GM18951 (cell line): Measurements from ENCODE around the gene ENO4.

ENCODE experiments used
- POLR2A ChIP-seq: IDR thresholded peaks from 4 replicates; pipeline ENCODE4 v1.6.1; 2011; ENCODE audit warnings: mild to moderate bottlenecking; ENCODE audit not compliant: insufficient read length, insufficient read depth; ENCODE audit errors: extremely low read depth
- in situ Hi-C: fragments of 300-500 bp; cut with MboI; formaldehyde crosslinking; loops from one replicate; pipeline ENCODE4 v1.12.0; 2022; ENCODE audit warnings: low sequenced_read_pairs, mixed read lengths, inconsistent platforms; ENCODE audit not compliant: unreplicated experiment

ENO4 gene

DNA sequence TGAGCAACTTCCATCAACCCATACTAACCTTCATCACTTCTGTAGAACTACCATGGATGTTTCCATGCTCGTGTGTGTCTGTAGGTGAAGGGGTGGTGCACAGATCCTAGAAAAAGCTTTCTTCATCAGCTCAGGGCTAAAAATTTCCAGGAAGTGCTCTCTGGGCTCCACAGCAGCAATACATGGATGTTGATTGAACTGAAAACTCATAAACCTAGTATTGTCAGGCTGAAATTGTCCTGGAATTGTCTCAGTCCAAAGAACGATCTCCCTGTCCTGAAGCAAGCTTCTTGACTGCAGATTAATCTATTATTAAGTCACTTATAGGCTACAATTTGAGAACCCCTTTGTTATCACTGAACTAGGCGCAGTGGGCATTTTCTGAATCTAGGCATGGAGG, 39.8 kb downstream of the ENO4 start:
- TF ChIP-seq POLR2A: no peak
- in situ Hi-C loops: no loop called here

GRCh38 chr10:116891208-116891607, 41.9 kb downstream of the ENO4 start:
- TF ChIP-seq POLR2A: no peak
- in situ Hi-C loops: no loop called here

DNA sequence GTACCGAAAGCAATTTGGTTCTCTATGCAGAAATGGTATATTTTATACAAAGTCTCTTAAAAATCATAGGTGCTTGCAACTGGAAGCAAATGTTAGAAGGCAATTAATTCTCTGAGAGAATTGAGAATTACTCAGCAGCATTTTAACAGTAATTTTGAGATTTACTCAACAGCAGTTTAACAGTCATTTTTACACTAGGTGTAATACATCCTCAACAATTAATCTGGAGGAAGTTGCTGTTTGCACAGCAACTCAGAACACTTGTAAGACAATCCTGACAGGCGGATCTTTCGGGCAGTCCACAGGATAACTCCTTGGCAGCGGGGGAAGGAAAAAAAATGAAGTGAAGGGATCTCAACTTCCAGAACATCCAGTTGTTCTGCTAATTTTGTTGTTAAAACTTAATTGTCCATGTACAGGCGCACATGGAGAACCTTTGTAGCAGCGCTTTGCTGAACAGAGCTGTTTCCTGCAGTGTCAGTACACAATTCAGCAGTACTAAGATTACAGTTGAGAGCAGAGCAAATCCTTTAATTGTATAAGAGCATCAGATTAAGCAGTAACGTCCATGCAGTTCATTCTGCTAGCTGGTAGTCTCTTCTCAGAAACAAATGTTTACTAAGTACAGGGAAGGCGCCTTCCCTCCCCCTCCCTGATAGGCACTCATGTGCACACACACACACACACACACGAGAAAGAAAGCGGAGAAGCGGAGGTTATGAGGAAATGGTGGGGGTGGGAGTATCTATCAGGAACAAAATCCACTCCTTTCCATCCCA, 43.8 kb downstream of the ENO4 start:
- TF ChIP-seq POLR2A: no peak
- in situ Hi-C loops: no loop called here

- in situ Hi-C loops: no loop called here
- TF ChIP-seq POLR2A: no peak
Measured at GRCh38 chr10:116893686-116894037, 44.4 kb downstream of the ENO4 start.

DNA sequence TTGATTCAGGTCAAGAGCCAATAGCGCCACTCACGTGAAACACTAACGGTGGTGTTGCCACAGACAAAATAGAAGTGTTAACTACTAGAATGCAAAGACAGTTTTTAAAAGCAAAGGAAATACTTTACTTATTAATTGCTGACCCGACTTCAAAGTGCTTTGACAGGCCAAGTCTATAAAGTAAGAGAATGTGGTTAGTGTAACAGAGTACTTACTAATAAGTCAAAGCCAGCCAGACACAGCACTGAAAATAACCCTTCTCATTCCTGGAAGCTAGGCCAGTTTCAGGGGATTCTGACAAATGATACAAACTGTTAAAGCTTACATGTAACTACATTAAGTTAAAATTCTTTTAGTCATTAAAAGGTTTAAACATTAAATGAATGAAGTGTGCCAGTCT, 50.3 kb downstream of the ENO4 start:
- in situ Hi-C loops: no loop called here
- no peak for TF ChIP-seq POLR2A

- in situ Hi-C loops: no loop called here
- TF ChIP-seq POLR2A: no peak
Measured at GRCh38 chr10:116905845-116906210, 56.5 kb downstream of the ENO4 start.

- no peak for TF ChIP-seq POLR2A
- in situ Hi-C loops: no loop called here
Measured at GRCh38 chr10:116907245-116907987, 58.1 kb downstream of the ENO4 start.

DNA sequence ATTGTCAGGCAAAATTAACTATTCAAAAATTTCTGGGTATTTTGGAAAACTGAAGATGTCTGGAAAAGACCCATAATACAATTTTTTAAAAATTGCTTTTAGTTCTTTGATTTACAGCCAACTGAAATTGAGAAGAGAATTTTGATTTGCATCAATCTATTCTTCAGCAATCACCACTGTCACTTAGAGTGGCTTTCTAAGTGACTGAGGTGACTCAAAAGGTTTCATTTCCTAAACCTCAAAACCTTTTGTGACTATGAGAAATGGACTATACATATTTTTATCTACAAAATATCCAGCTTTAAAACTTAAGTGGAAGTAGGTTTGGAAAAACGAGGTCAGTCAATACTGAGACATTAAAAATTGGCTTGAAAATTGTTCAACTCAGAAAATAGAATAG, 60.0 kb downstream of the ENO4 start:
- TF ChIP-seq POLR2A: no peak
- in situ Hi-C loops: no loop called here

- no peak for TF ChIP-seq POLR2A
- in situ Hi-C loops: no loop called here
Measured at GRCh38 chr10:116910910-116911309, 61.6 kb downstream of the ENO4 start.

DNA sequence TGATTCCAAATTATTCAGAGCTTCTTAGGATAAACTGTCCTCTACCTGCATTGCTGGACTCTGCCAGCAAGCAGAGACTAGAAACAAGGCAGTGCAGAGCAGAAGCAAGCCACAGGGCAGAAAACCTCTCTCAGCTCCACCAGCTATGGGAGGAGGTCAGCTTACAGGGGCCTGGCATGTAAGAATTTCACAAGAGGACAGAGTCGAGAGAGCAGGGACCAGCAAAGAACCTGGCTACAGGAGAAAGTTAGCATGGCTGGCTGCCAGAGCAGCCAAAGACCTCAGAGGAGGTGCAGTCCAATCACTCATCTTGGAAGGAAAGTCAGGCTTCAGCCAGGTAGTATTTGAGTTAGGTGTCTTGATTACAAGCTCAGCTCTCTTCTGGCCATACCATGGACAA, 62.9 kb downstream of the ENO4 start:
- in situ Hi-C loops: no loop called here
- TF ChIP-seq POLR2A: no peak

GRCh38 chr10:116913695-116914094, 64.4 kb downstream of the ENO4 start:
- no peak for TF ChIP-seq POLR2A
- in situ Hi-C loops: no loop called here

GRCh38 chr10:116915340-116915739, 66.0 kb downstream of the ENO4 start:
- no peak for TF ChIP-seq POLR2A
- in situ Hi-C loops: no loop called here

GRCh38 chr10:116917481-116917880, 68.2 kb downstream of the ENO4 start:
- TF ChIP-seq POLR2A: no peak
- in situ Hi-C loops: no loop called here

DNA sequence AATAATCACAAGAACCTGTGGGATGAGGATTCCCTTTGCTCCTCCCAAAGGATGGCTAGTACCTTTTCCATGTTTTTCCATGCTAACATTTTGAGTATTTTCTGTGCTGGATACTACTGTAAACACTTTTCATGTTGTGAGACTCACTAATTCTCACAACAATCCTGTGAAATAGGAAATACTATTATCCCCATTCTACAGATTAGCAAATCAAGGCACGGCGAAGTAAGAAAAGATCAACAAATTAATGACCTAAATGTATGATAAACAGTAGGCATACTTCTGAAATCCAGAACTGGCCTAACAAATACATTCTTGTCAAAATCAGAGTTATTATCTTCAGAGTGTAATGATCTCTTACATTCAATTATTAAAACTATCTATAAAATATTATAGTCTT, 69.3 kb downstream of the ENO4 start:
- TF ChIP-seq POLR2A: no peak
- in situ Hi-C loops: no loop called here

DNA sequence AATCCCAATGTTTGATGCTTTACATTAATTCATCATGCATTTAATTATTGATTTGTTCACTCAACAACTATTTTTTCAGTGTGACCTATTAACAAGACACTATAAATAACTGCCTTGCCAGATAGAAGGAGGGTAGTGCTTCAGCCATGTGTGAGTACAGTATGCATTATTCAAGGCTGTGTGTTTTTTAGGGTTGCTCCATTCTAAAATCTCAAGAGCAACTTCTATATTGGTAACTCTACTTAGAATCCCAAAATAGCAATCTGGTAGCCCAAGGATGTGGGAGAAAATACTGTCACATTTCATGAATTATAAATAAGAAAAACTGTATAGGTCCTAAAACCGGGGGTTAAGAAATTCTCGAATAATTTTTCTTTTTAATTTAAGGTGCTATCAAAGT, 69.9 kb downstream of the ENO4 start:
- no peak for TF ChIP-seq POLR2A
- in situ Hi-C loops: no loop called here

DNA sequence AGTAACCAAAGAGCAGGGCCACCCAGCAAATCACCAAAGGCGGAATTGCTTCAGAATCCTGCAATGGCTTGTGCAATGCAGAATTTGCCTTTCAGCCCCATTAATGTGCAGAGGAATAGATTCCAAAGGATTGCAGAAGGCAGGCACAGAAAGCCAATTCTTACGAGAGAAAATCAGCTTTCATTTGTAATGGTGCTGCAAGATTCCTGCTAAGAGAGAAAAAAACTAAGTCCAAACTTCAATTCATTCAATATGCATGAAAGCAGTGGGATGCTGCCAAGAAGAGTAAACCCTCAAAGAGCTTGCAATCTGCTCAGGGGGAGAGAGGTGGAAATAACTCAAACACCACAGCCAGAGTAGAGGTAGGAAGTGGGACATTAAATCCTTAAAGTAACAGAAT, 70.4 kb downstream of the ENO4 start:
- in situ Hi-C loops: no loop called here
- TF ChIP-seq POLR2A: no peak
